Heart left ventricle (tissue), 16 donors: Measurements from ENCODE around the gene TSPYL2. TPM values are rescaled to one million over a fixed set of nuclear protein-coding genes. Genes with fewer than 3 reads are reported as not detected.

Experiments used
- ATAC-seq, 4 donors: fragments of 200-7000 bp; cut with Tn5 transposase; one replicate each; pipeline ENCODE4 v1.9.1; 2020 to 2022; ENCODE audit warnings: moderate library complexity in 4 of 4, mild to moderate bottlenecking in 3 of 4, moderate number of reproducible peaks in 1 of 4
- DNase-seq, 5 donors: peaks; one replicate each; pipeline ENCODE4 v3.0.0-alpha.2; 2020
- H3K27ac ChIP-seq, 12 donors: fragments of 200-600 bp; sonication (generic) in 4 of 12; one replicate each; pipeline versions ENCODE4 v1.5.0 to v1.8.0; 2016 to 2022; ENCODE audit warnings: mild to moderate bottlenecking in 2 of 12
- H3K27me3 ChIP-seq, 9 donors: fragments of 200-600 bp; sonication (generic) in 2 of 9; one replicate each; pipeline versions ENCODE4 v1.5.1 to v1.8.0; 2016 to 2022; ENCODE audit warnings: mild to moderate bottlenecking in 3 of 9
- H3K36me3 ChIP-seq, 9 donors: fragments of 200-600 bp; sonication (generic) in 2 of 9; one replicate each; pipeline versions ENCODE4 v1.5.0 to v1.8.0; 2018 to 2022; ENCODE audit warnings: mild to moderate bottlenecking in 2 of 9
- H3K4me1 ChIP-seq, 12 donors: fragments of 200-600 bp; sonication (generic) in 4 of 12; one replicate each; pipeline versions ENCODE4 v1.5.0 to v1.8.0; 2016 to 2022; ENCODE audit warnings: mild to moderate bottlenecking in 3 of 12
- H3K4me3 ChIP-seq, 12 donors: fragments of 200-600 bp; sonication (generic) in 4 of 12; one replicate each; pipeline versions ENCODE4 v1.5.0 to v1.8.0; 2017 to 2022; ENCODE audit warnings: mild to moderate bottlenecking in 9 of 12, moderate library complexity in 4 of 12
- H3K9me3 ChIP-seq, 12 donors: fragments of 200-600 bp; sonication (generic) in 4 of 12; one replicate each; pipeline versions ENCODE4 v1.5.0 to v1.8.0; 2016 to 2022; ENCODE audit warnings: mild to moderate bottlenecking in 1 of 12
- CTCF ChIP-seq, 12 donors: fragments of 200-600 bp; sonication (generic) in 4 of 12; IDR thresholded peaks; one replicate each; pipeline versions ENCODE4 v1.5.0 to v1.8.0; 2018 to 2022; ENCODE audit warnings: antibody characterized with exemption in 12 of 12, mild to moderate bottlenecking in 5 of 12
- POLR2A ChIP-seq, 2 donors: fragments of 450-650 bp; IDR thresholded peaks; one replicate each; pipeline ENCODE4 v1.6.1; 2017; ENCODE audit warnings: antibody characterized with exemption in 2 of 2, mild to moderate bottlenecking in 2 of 2, moderate library complexity in 2 of 2
- WGBS, 4 donors: extraction: QIAGEN DNeasy Blood & Tissue Kit in 2 of 4; methylation state at CpG; one replicate each; pipeline versions ENCODE4 v1.1.5 to v1.1.7; 2013 to 2018; 5-methylcytosine and 5-hydroxymethylcytosine counted together
- intact Hi-C, 10 donors: fragments of 100-400 bp; cut with DNase I; formaldehyde crosslinking; loops; one replicate each; pipeline versions ENCODE4 v1.11.1 to v1.14.2; 2022
- long read RNA-seq, 3 donors: library from polyadenylated mRNA; unstranded; transcript quantifications; one replicate each; pipeline ENCODE4 v2.0.0, GENCODE V29; 2020 to 2021
- polyA plus RNA-seq, 2 donors: library from polyadenylated mRNA; stranded (reverse); fragments of 200-250 nt; gene quantifications; one replicate each; pipeline ENCODE4 v1.2.3, GENCODE V29; 2013
- total RNA-seq, 9 donors: library from RNA; depleted of rRNA in 2 of 9; stranded (reverse); fragments of >200 nt in 2 of 9; fragmentation: NEBNext Ultra II Directional in 3 of 9; extraction: Animal tissue kit (Norgen Biotek cat#: 25700) in 3 of 9; gene quantifications; one replicate each; pipeline versions ENCODE4 v1.1.0 to v1.2.4, GENCODE V29; 2016 to 2023
- donor health status: ischemic (EF 13 %, LVEDD 7.1; RV severe dilation, severe dysfunction).
- donor health status: healthy with polysubstance abuse.
- donor health status: DM: no; HTN: yes; CAD: no.
- donor health status: DM: no; HTN: no; CAD: no.
- donor health status: ischemic (EF 25% LVEDD 6.9; RV normal size, moderate dysfunction).
- donor health status: ischemic (EF 25% LVEDD 5.7; RV mildly dilated, moderate dysfunction).
- donor health status: healthy.
- donor health status: DM: yes; HTN: yes; CAD: no.
- donor health status: ischemic (EF 35%, LVEDD 5.7; RV mildly dilated, moderate dysfunction).
- donor health status: nonischemic (EF 11% LVEDD 7.7; RV severe dilation, severe dysfunction).
- donor health status: DM: yes; HTN: yes; CAD: no.
- donor health status: PGD.
- donor health status: ischemic (EF 29% LVEDD 5.4; RV normal size, mild dysfunction).
- donor health status: nonischemic (EF 23%, LVEDD 6.1; RV moderate dilation, normal function).

The TSPYL2 gene
- total RNA-seq (10 to 100 TPM; 17.7 to 72.0 (median 26.2) TPM), polyA plus RNA-seq (100 to 1,000 TPM in 1 of 2 donors, 10 to 100 TPM in 1; 29.7 to 167 TPM)
- long read RNA-seq, donor 1, transcript TSPYL2-201 (7 exons, 2,815 nt) = major isoform, 23 of 32 reads
- long read RNA-seq, donor 1, partial matches to known transcripts = 7 of 32 reads
- long read RNA-seq, donor 1, other reads (novel, unspliced or antisense) = 2 of 32 reads
- long read RNA-seq, donor 2, transcript TSPYL2-201 (7 exons, 2,815 nt) = major isoform, 49 of 96 reads
- long read RNA-seq, donor 2, partial matches to known transcripts = 41 of 96 reads
- long read RNA-seq, donor 2, other reads (novel, unspliced or antisense) = 5 of 96 reads
- long read RNA-seq, donor 3, transcript TSPYL2-201 (7 exons, 2,815 nt) = major isoform, 95 of 124 reads
- long read RNA-seq, donor 3, partial matches to known transcripts = 14 of 124 reads
- long read RNA-seq, donor 3, other reads (novel, unspliced or antisense) = 15 of 124 reads

GRCh38 chrX:53081925-53082772 is at the start of gene TSPYL2:
Gene TSPYL2 (plus strand): TSS chrX:53082367. CDS start chrX:53082499, 132 bp downstream.
- WGBS, 4 donors = 0 to 49% (median 22%) methylated on average over 31 to 85 of the region's 86 CpGs
- Histone ChIP-seq H3K36me3 (peaks cover 0 to 28% (median 7%) of the 10 kb centered on the region in 9 donors), H3K4me3 (peak within 1 kb of the TSS; percentile 41 to 98 (median 81)), H3K9me3 (no peaks in the 10 kb centered on the region), H3K27ac (peak within 1 kb of the TSS; percentile 73 to 94 (median 86)), H3K27me3 (peaks cover 0 to 5% (median 0%) of the 10 kb centered on the region in 9 donors), H3K4me1 (peaks cover 0 to 26% (median 1%) of the 10 kb centered on the region in 12 donors)
- ATAC-seq (peak; percentile 93 to 96 (median 94)), DNase-seq (peak; percentile 94 to 96 (median 95))
- TF ChIP-seq CTCF (IDR thresholded peaks at IDR 0.05) = no peak
- TF ChIP-seq POLR2A (IDR thresholded peaks at IDR 0.05) = peak; percentile 97 to 99
- intact Hi-C loops = loop anchor here in 1 of 10 donors (10.0 kb wide), 1 partner anchor 143 kb away; the partner anchor contains the start of gene KDM5C

- Histone ChIP-seq H3K27me3 (peaks cover 0 to 68% (median 0%) of the 10 kb centered on the region in 9 donors), H3K4me3 (no peak overlapping the region), H3K36me3 (no peaks in the 10 kb centered on the region), H3K27ac (no peak overlapping the region), H3K9me3 (no peaks in the 10 kb centered on the region), H3K4me1 (no peaks in the 10 kb centered on the region)
- whole genome bisulfite sequencing, 4 donors = 61 to 70% (median 62%) methylated on average over 5 of the region's 5 CpGs
- no peak for DNase-seq
- intact Hi-C loops = no loop called here
- no peak for ATAC-seq
- TF ChIP-seq POLR2A (IDR thresholded peaks at IDR 0.05) = no peak
- TF ChIP-seq CTCF (IDR thresholded peaks at IDR 0.05) = no peak
Observed at GRCh38 chrX:53036149-53036548, 46.0 kb upstream of the TSPYL2 start.

GRCh38 chrX:53039236-53039635 is 42.9 kb upstream of the TSPYL2 start:
- no peak overlapping the region for H3K27ac ChIP-seq
- 51 to 60% (median 55%) methylated on average over 4 of the region's 4 CpGs for WGBS, 4 donors
- no peaks in the 10 kb centered on the region for H3K4me1 ChIP-seq
- no peak overlapping the region for H3K4me3 ChIP-seq
- no peak for DNase-seq
- ATAC-seq = no peak
- intact Hi-C loops = no loop called here
- peaks cover 0 to 75% (median 0%) of the 10 kb centered on the region in 9 donors for H3K27me3 ChIP-seq
- TF ChIP-seq POLR2A (IDR thresholded peaks at IDR 0.05) (no peak), CTCF (IDR thresholded peaks at IDR 0.05) (no peak)
- no peaks in the 10 kb centered on the region for H3K9me3 ChIP-seq
- H3K36me3 ChIP-seq = no peaks in the 10 kb centered on the region
